Measurements from ENCODE around the gene CLRN3.

CLRN3 gene

GRCh38 chr10:127919418-127920271, 26.9 kb upstream of the CLRN3 start:
- DNase-seq: peak in 12 of 56 donors; percentile 14 to 46 (median 25)

DNA sequence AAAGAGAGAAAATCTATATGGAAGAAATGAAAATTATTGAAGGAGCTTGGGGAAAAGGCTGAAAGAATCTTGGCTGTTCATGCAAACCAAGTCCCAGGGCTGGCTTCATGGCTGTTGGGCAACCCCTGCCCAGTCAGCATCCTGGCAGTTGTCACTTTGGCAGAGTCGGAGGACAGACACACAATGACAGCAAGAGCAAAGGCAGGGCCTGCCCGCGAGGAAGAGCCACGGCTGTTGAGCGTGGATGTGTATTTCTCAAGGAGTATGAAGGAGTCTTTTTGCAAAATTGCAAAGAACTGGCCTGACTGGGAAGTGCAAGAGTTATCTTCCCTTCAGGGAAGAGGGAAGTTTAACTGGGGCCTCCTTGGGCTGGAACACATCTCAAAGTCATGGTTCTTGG, 25.8 kb upstream of the CLRN3 start:
- DNase-seq: peak in 3 of 56 donors; percentile 33 to 42 (median 39)

DNA sequence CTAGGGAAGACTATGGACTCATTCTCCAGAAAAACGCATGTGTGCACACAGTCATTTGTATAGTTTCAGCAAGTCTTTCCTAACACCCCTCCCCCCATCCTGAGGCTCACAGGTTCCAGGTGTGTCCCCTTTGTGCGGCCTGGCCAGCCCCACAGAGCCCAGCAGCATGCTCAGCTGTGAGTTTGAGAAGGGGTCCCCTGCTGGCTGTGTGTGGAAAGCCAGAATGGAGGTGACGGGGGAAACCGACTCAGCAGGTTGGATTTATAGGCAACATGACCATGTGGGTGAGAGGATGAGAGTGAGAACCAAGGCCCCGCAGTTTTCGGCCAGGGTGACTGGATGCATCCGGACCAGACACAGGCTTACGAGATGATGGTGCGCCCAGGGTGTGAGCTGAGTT, 24.1 kb upstream of the CLRN3 start:
- DNase-seq: no peak

DNA sequence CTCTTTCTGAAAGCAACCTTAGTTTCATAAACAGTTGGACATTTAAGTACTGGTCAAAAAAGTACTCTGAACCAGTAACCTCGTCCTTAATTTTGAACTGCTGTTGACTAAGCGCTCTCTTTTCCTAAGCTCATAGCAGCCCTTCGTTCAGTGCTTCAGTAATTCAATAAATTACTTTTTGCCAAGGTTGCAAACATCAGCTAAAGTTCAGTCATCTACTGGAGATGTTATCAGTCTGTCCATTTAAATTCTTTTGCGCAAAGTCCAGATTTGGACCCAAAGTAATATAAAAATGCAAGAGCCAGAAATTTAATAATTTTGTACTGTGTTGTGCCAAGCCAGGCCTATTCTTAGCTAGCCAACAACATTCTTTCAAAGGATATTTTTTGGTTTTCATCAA, 22.6 kb upstream of the CLRN3 start:
- no peak for DNase-seq

GRCh38 chr10:127913368-127913759, 20.6 kb upstream of the CLRN3 start:
- DNase-seq: no peak

- no peak for DNase-seq
Observed at GRCh38 chr10:127912607-127913367, 20.0 kb upstream of the CLRN3 start.

DNA sequence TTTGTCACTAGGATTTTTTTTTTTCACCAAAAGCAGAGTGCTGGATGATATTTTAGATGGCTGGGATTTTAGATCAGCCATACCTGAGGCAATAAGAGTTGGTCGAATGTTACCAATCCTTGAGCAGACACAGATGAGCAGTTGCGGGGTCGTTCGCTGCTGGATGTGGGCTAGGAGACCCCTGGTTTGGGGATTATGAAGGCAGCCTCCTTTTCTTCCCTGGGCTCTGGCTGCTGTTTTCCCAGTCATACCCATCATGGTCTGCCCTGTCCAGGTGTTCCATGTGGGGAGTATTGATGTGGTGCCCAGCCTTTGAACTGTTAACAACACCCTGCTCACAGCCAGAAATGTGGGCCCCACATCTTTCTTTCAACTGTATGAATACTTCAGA, 19.1 kb upstream of the CLRN3 start:
- DNase-seq: no peak

- no peak for DNase-seq
Observed at GRCh38 chr10:127911218-127911866, 18.6 kb upstream of the CLRN3 start.

DNA sequence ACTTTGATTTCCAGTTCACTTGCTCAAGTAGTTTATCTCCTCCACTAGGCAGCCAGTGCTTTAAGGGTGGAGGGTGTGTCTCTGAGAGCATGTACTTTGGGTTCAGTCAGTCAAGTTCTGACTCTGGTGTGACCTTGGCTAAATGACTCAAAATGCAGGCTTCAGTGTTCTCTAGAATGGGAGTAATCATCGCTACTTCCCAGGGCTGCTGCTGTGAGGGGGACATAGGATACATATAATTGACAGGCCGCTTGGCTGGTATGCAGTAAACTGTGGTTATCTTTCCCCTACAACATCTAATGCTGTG, 17.7 kb upstream of the CLRN3 start:
- DNase-seq: no peak

DNA sequence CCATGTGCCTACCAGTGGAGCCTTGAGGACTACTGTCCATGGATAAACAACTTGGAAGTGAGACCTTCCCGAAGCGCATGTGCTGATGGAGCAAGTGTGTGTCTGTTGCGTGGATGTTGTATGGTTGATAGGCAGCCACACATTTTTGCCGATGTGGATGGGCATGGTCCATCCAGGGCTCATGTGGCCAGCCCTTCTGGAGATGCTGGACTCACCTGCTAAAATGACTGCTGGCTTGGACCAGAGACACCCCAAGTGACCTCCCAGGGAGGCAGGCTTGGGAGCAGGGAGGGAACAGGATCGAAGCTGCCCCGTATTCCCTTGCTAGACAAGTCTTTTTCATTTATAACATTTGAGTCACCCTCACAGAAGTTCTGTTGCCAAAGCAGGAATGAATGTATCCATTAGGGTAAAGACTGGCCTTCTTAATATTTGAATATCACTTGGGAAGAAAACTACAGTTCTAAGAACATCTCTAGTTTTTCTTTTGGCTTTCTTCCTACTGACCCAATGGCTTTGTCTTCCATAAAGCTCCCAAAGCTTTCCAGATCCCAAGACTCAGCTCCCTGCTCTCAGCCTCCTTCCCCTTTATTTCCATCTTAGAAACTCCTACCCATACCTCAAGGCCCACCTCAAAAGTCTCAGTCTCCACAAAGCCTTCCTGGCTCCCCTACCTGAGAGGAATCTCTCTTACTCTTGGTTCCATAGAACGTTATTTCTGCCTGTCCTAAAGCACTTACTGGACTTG, 17.1 kb upstream of the CLRN3 start:
- no peak for DNase-seq

- no peak for DNase-seq
Observed at GRCh38 chr10:127908959-127909267, 16.2 kb upstream of the CLRN3 start.

- peak in 3 of 56 donors; percentile 59 to 63 (median 59) for DNase-seq
Observed at GRCh38 chr10:127908106-127908958, 15.6 kb upstream of the CLRN3 start.

GRCh38 chr10:127907411-127908105, 14.8 kb upstream of the CLRN3 start:
- peak in 20 of 56 donors; percentile 27 to 67 (median 41) for DNase-seq

DNA sequence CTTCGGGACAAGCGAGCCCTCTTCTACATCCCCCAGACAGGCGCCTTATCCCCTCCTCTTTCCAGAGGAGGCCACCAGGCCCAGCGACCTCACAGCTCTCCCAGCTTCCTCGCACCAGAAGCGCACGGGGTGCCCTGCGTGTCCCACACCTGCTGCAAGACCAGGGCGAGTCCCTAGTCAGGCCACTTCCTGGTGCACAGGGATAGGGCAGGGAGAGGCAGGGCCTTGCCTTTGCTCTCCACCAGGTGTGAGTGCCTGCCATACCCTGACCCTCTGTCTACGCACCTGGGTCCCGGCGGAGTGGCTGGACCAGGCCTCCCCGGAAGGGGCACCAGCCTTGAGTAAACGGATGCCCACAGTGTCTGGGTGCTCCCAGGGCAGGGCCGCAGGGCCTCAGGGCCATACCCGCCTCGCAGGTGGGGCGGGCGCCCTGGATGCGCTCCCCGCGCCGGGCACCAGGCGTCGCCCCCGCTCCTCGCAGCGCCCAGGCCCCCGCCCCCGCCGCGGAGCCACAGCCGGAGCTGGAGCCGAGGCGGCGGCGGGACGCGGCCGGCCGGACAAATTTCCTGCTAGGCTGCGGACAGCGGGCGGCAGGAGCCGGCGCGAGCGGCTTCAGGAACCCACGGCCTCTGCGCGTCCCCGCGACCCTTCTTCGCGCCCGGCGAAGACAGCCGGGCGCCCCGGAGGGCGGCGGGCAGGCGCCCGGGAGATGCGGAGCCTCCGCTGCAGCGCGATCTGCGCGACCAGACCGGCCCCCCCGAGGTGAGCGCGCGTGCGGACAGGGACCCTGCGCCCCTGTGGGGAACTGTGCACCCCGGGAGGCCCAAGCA, 14.0 kb upstream of the CLRN3 start, which contains the start of gene PTPRE:
TSS of gene PTPRE (plus strand) at position 556 of the 830 bp plus-strand sequence. CDS start 133,779 bp downstream, outside the sequence.
- peak in 36 of 56 donors; percentile 23 to 80 (median 50) for DNase-seq

DNA sequence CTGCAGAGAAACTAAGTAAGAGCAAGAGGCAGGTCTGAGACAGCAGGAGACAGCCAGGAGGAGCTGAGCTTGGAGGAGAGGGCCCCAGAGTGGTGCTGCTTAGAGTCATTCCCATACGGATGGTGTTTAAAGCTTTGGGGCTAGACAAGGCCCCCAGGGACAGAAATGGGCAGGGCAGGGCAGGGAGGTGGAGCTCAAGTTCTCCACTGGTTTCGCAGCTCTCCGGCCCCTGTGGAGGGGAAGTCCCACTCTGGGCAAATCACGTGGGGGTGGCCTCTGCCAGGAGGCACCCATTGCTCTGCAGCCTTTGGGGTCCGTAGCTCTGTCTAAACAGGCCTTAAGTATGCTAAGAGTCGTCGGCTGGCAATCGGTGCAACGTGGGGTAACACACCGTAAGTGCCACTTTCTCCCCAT, 13.1 kb upstream of the CLRN3 start:
- peak in 1 of 56 donors; percentile 42 for DNase-seq

DNA sequence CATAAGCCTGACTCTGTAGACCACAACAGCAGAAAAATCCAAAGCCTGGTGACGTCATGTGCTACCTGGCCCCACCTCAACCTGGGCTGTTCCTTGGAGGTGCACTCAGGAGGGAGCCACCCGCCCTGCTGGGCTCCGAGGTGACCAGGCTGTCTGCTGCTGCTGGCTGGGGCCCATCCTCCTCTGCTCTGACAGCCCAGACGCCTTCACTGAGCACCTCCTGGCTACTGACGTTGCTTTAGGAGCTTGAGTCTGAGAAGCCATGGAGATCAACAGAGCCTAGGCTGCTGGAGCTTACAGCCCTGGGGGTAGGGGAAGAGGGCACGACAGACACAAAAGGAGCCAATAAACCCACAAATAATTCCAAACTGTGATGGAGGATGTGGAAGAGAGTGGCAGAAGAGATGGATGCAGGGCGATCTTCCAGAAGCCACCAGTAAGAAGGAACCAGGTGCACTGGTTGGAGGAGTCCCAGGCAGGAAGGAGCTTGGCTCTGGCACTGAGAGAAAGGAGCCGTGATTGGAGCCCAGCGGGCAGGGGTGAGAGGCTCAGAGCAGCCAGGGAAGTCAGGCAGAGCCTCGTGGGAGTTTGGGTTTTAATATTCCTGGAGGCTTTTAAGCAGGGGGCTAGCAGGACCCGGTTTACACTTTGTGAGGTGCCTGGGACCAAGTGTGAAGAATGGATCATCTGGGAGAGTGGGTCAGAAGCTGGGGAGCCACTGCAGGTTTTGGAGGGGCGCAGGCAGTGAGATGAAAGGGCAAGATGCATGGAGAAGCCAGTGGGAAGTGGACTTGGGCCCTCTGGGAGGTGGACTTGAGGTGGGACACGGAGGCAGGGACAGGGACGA, 12.5 kb upstream of the CLRN3 start:
- DNase-seq: no peak

GRCh38 chr10:127904311-127905000, 11.7 kb upstream of the CLRN3 start:
- DNase-seq: no peak

All from nucleus accumbens (tissue), 56 donors.